Muscle of leg (tissue), 11 donors: ENCODE measurements around the gene SAP30. TPM values are rescaled to one million over a fixed set of nuclear protein-coding genes. Genes with fewer than 3 reads are reported as not detected.
A peak's percentile ranks its signal among the peaks of the same experiment; 100 is the strongest.

ENCODE experiments used
- DNase-seq: peaks from one replicate; pipeline ENCODE4 v3.0.0; 2013
- H3K27ac ChIP-seq: one replicate; pipeline ENCODE4 v1.5.1; 2013; ENCODE audit warnings: mild to moderate bottlenecking, low read length, control low read depth
- H3K27me3 ChIP-seq: one replicate; pipeline ENCODE4 v1.6.1; 2013; ENCODE audit warnings: low read length; ENCODE audit not compliant: control insufficient read depth, insufficient read depth
- H3K36me3 ChIP-seq: one replicate; pipeline ENCODE4 v1.6.1; 2013; ENCODE audit warnings: low read length; ENCODE audit not compliant: control insufficient read depth, insufficient read depth
- H3K4me1 ChIP-seq: one replicate; pipeline ENCODE4 v1.6.1; 2013; ENCODE audit warnings: low read length; ENCODE audit not compliant: control insufficient read depth, insufficient read depth
- H3K4me3 ChIP-seq: one replicate; pipeline ENCODE4 v1.5.1; 2013; ENCODE audit warnings: low read length, control low read depth
- H3K9me3 ChIP-seq: replicated peaks from 2 replicates; pipeline ENCODE4 v1.6.1; 2013; ENCODE audit warnings: low read depth, low read length; ENCODE audit not compliant: control insufficient read depth
- WGBS: methylation state at CpG from one replicate; pipeline ENCODE4 v1.1.5; 2013; ENCODE audit warnings: missing lambda C conversion rate; ENCODE audit not compliant: insufficient coverage; 5-methylcytosine and 5-hydroxymethylcytosine counted together
- polyA plus RNA-seq, 8 donors: library from polyadenylated mRNA; unstranded; fragments of 120-200 nt; gene quantifications; one replicate each; pipeline versions ENCODE4 v1.2.1 to v1.2.3, GENCODE V29; 2013; ENCODE audit warnings: inconsistent platforms in 1 of 8, low replicate concordance in 1 of 8; ENCODE audit not compliant: insufficient read length in 8 of 8, insufficient read depth in 1 of 8
- total RNA-seq: library from RNA; stranded (reverse); fragments of 120-200 nt; gene quantifications from one replicate; pipeline ENCODE4 v1.2.4, GENCODE V29; 2013

The SAP30 gene
- total and polyA plus RNA-seq, 9 donors = 8.7 to 13.0 (median 12.1) TPM

- Histone ChIP-seq H3K4me3 (no peak overlapping the region), H3K4me1 (no peaks in the 10 kb centered on the region), H3K27me3 (no peaks in the 10 kb centered on the region), H3K36me3 (no peaks in the 10 kb centered on the region), H3K27ac (no peak overlapping the region), H3K9me3 (no peaks in the 10 kb centered on the region)
- no CpG with 5 or more reads among the region's 3 CpGs for WGBS
- DNase-seq = no peak
Measured at GRCh38 chr4:173362666-173363065, 8.1 kb upstream of the SAP30 start.

- Histone ChIP-seq H3K27me3 (no peaks in the 10 kb centered on the region), H3K36me3 (no peaks in the 10 kb centered on the region), H3K9me3 (no peaks in the 10 kb centered on the region), H3K27ac (no peak overlapping the region), H3K4me3 (no peak overlapping the region), H3K4me1 (no peaks in the 10 kb centered on the region)
- DNase-seq = no peak
- WGBS = no CpG with 5 or more reads among the region's 2 CpGs
Measured at GRCh38 chr4:173365359-173365996, 5.3 kb upstream of the SAP30 start.

- H3K27me3 ChIP-seq = no peaks in the 10 kb centered on the region
- H3K36me3 ChIP-seq = no peaks in the 10 kb centered on the region
- H3K4me1 ChIP-seq = no peaks in the 10 kb centered on the region
- H3K9me3 ChIP-seq = no peaks in the 10 kb centered on the region
- no peak overlapping the region for H3K4me3 ChIP-seq
- DNase-seq = no peak
- H3K27ac ChIP-seq = no peak overlapping the region
Measured at GRCh38 chr4:173367285-173367684, 3.5 kb upstream of the SAP30 start.

DNA sequence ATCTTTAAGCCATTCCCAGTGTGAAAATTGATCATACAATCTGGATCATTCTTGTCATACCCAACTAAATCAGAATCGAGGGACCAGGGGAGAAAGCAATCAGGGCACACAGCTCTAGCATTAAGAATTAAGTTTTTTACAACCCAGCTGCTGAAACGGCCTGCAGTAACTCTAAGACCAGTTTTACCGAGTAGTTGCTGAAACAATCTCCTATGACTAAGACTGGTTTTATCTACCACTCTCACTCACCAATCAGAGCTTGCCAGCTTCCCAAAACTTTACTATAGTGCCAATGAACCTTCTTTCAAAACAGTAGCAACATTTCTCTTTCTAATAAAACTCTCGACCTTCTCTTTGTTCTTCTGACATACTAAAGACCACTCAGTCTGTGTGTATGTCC, 2.8 kb upstream of the SAP30 start:
- whole genome bisulfite sequencing = 58% methylated on average over 4 of the region's 4 CpGs
- H3K9me3 ChIP-seq = no peaks in the 10 kb centered on the region
- no peak for DNase-seq
- H3K27ac ChIP-seq = no peak overlapping the region
- no peaks in the 10 kb centered on the region for H3K36me3 ChIP-seq
- no peaks in the 10 kb centered on the region for H3K27me3 ChIP-seq
- no peak overlapping the region for H3K4me3 ChIP-seq
- H3K4me1 ChIP-seq = no peaks in the 10 kb centered on the region

- H3K27ac ChIP-seq = peak overlapping the region; percentile 100
- 0% methylated on average over 6 of the region's 14 CpGs for WGBS
- H3K27me3 ChIP-seq = no peaks in the 10 kb centered on the region
- H3K9me3 ChIP-seq = no peaks in the 10 kb centered on the region
- H3K4me3 ChIP-seq = peak overlapping the region; percentile 83
- no peaks in the 10 kb centered on the region for H3K4me1 ChIP-seq
- peaks cover 3% of the 10 kb centered on the region for H3K36me3 ChIP-seq
- no peak for DNase-seq
Measured at GRCh38 chr4:173370130-173370476, 651 bp upstream of the SAP30 start.

DNA sequence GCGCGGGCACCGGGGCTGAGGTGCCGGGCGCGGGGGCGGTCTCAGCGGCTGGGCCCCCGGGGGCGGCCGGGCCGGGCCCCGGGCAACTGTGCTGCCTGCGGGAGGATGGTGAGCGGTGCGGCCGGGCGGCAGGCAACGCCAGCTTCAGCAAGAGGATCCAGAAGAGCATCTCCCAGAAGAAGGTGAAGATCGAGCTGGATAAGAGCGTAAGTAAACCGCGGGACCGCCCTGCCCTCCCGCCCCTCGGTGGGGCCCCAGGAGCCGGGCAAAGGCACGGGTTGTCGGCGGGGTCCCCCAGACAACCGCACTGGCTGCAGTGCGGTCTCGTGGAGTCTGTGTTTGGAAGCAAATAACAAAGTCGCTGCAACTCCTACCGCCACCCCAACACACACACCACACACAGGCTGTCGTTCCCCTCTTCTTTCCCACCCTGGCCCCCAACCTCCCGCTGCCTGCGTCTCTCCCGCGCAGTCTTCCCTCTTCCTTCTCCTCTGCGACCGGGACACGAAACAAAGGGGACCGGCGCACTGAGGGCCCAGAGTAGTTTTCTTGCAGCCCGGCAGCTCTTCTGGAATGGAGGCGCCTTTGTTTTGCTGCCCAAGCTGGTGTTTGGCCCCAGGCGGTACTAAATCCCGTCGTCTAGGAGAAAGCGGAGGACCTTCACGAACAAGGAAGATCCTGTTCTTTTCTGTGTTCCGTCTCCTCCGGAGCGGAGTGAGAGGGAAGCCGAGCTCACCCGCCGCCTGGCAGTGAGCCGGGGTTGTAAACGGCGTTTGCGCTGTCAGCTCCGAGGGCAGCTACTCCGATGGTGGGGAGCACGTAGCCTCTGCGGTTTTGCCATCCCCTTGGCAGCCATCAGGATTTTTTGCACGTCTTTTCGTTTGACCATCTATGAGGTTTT, 788 bp downstream of the SAP30 start:
- Histone ChIP-seq H3K36me3 (peaks cover 7% of the 10 kb centered on the region), H3K27me3 (no peaks in the 10 kb centered on the region), H3K4me3 (peak overlapping the region; percentile 88), H3K4me1 (no peaks in the 10 kb centered on the region), H3K27ac (peak overlapping the region; percentile 95), H3K9me3 (no peaks in the 10 kb centered on the region)
- DNase-seq = peak; percentile 89
- WGBS = under 1% methylated on average over 55 of the region's 68 CpGs

DNA sequence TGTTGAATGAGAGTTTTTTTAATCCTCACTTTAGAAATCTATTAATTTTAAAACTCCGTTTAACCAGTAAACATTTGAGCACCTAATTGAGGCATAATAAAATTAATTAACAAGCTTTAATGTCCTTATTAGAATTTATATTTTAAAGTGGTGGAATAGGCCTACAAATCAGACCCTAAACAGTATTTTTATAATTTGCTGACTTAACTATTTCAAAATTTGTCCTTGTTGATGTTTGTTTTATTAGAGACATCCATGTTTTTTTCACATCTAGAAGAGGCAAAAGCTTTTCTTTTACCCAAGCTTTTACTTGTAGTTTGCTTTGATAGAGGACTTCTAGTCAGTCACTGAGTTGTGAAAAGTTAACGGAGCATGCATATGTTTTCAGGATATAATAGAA, 3.8 kb downstream of the SAP30 start:
- Histone ChIP-seq H3K4me1 (no peaks in the 10 kb centered on the region), H3K4me3 (no peak overlapping the region), H3K27ac (no peak overlapping the region), H3K36me3 (peaks cover 7% of the 10 kb centered on the region), H3K9me3 (no peaks in the 10 kb centered on the region), H3K27me3 (no peaks in the 10 kb centered on the region)
- WGBS = no CpG with 5 or more reads among the region's 2 CpGs
- DNase-seq = no peak

DNA sequence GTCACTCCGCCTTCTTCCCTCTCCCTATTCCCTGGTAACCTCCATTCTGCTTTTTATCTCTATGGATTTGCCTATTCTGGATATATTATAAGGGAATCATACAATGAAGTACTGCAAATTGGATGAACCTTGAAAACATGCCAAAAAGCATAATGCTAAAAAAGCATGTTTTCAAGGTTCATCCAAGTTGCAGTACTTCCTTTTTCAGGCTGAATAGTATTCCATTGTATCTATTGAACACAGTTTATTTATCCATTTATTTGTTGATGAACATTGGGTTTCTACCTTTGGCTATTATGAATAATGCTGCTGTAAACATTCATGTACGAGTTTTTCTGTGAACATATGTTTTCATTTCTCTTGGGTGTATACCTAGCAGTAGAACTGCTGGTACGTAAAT, 9.2 kb downstream of the SAP30 start:
- DNase-seq = no peak
- WGBS = no CpG with 5 or more reads among the region's 3 CpGs

DNA sequence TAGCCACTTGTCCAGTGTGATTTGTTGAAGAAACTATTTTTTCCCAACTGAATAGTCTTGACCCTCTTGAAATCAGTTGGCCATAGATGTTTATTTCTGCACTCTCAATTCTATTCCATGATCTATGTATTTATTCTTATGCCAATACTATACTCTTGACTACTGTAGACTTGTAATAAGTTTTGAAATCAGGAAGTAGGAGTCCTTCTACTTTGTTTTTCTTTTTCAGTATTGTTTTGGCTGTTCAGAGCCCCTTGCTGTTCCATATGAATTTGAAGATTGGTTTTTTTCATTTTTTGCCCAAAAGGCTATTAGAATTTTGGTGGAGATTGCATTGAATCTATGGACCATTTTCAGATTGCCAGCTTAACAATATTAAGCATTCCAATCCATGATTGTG, 10.2 kb downstream of the SAP30 start:
- H3K4me1 ChIP-seq = no peaks in the 10 kb centered on the region
- no peak for DNase-seq

More for the DNA sequence above, 9.2 kb downstream of the SAP30 start:
- no peak overlapping the region for H3K4me3 ChIP-seq
- no peaks in the 10 kb centered on the region for H3K27me3 ChIP-seq
- peaks cover 3% of the 10 kb centered on the region for H3K36me3 ChIP-seq
- H3K27ac ChIP-seq = no peak overlapping the region
- no peaks in the 10 kb centered on the region for H3K9me3 ChIP-seq
- H3K4me1 ChIP-seq = no peaks in the 10 kb centered on the region

DNA sequence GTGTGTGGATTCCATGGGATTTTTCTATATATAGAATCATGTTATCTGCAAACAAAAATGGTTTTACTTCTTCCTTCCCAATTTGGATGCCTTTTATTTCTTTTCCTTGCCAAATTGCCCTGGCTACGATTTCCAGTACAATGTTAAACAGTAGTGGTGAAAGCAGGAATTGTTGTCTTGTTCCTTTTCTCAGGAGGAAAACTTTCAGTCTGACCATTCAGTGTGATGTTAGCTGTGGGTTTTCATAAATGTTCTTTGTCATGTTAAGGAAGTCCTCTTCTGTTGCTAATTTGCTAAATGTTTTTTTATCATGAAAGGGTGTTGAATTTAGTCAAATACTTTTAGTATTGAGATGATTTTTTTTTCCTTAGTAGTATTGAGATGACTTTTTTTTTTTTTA, 10.9 kb downstream of the SAP30 start:
- Histone ChIP-seq H3K36me3 (no peaks in the 10 kb centered on the region), H3K27me3 (no peaks in the 10 kb centered on the region), H3K27ac (no peak overlapping the region), H3K4me1 (no peaks in the 10 kb centered on the region), H3K9me3 (no peaks in the 10 kb centered on the region), H3K4me3 (no peak overlapping the region)
- 80% methylated on average over 1 of the region's 1 CpG for WGBS
- no peak for DNase-seq

More for the DNA sequence above, 10.2 kb downstream of the SAP30 start:
- Histone ChIP-seq H3K36me3 (no peaks in the 10 kb centered on the region), H3K27me3 (no peaks in the 10 kb centered on the region), H3K27ac (no peak overlapping the region), H3K9me3 (no peaks in the 10 kb centered on the region), H3K4me3 (no peak overlapping the region)
